OCI-LY3 (cell line): ENCODE measurements around the gene CHEK1.

Source experiments
- H2AFZ ChIP-seq: fragments of 200-600, 300-600 bp; shearing (Covaris generic); 2 replicates; pipeline ENCODE4 v1.6.0; 2014; ENCODE audit warnings: antibody characterized with exemption, low read depth, low read length
- H3K27ac ChIP-seq: fragments of 200-600, 300-600 bp; sonication (generic); 2 replicates; pipeline ENCODE4 v1.5.1; 2014; ENCODE audit warnings: mild to moderate bottlenecking, low read length, moderate library complexity, mixed read lengths
- H3K27me3 ChIP-seq: fragments of 200-600, 300-600 bp; sonication (generic); 2 replicates; pipeline ENCODE4 v1.6.1; 2014; ENCODE audit warnings: low read depth, low read length, mixed read lengths
- H3K36me3 ChIP-seq: fragments of 200-600, 300-600 bp; sonication (generic); replicated peaks from 2 replicates; pipeline ENCODE3; 2014; ENCODE audit warnings: low read depth, low read length, mixed read lengths
- H3K4me1 ChIP-seq: fragments of 300-600, 200-600 bp; sonication (generic); 2 replicates; pipeline ENCODE4 v1.6.1; 2014; ENCODE audit warnings: low read length, mixed read lengths
- H3K4me2 ChIP-seq: fragments of 200-600, 300-600 bp; sonication (generic); 2 replicates; pipeline ENCODE4 v1.6.1; 2014; ENCODE audit warnings: low read length, mixed read lengths
- H3K4me3 ChIP-seq: fragments of 300-600, 200-600 bp; sonication (generic); 2 replicates; pipeline ENCODE4 v1.5.1; 2014; ENCODE audit warnings: antibody characterized with exemption, mild to moderate bottlenecking, low read length, moderate library complexity
- H3K79me2 ChIP-seq: fragments of 300-600, 200-600 bp; shearing (Covaris generic); 2 replicates; pipeline ENCODE4 v1.6.1; 2014; ENCODE audit warnings: mild to moderate bottlenecking, low read length, mixed read lengths
- H3K9ac ChIP-seq: fragments of 300-600, 200-600 bp; shearing (Covaris generic); 2 replicates; pipeline ENCODE4 v1.6.0; 2014; ENCODE audit warnings: mild to moderate bottlenecking, low read length, moderate library complexity
- H3K9me3 ChIP-seq: fragments of 200-600, 300-600 bp; shearing (Covaris generic); 2 replicates; pipeline ENCODE4 v1.6.1; 2014; ENCODE audit warnings: low read length, mixed read lengths; ENCODE audit not compliant: insufficient read depth
- H4K20me1 ChIP-seq: fragments of 200-600, 300-600 bp; sonication (generic); 2 replicates; pipeline ENCODE4 v1.6.1; 2016; ENCODE audit warnings: low read length, mixed read lengths; ENCODE audit not compliant: insufficient read depth
- EZH2phosphoT487 ChIP-seq: fragments of 200-600 bp; shearing (Covaris generic); IDR thresholded peaks from 2 replicates; pipeline ENCODE4 v1.6.1; 2018; ENCODE audit warnings: antibody characterized with exemption, mixed run types, low read depth
- TF ChIP-seq, protein P1 (sequence below): fragments of 200-600, 300-600 bp; sonication (generic); IDR thresholded peaks from 2 replicates; pipeline ENCODE4 v1.5.1; 2014; ENCODE audit warnings: antibody characterized with exemption, low read length, low read depth

Gene CHEK1

DNA sequence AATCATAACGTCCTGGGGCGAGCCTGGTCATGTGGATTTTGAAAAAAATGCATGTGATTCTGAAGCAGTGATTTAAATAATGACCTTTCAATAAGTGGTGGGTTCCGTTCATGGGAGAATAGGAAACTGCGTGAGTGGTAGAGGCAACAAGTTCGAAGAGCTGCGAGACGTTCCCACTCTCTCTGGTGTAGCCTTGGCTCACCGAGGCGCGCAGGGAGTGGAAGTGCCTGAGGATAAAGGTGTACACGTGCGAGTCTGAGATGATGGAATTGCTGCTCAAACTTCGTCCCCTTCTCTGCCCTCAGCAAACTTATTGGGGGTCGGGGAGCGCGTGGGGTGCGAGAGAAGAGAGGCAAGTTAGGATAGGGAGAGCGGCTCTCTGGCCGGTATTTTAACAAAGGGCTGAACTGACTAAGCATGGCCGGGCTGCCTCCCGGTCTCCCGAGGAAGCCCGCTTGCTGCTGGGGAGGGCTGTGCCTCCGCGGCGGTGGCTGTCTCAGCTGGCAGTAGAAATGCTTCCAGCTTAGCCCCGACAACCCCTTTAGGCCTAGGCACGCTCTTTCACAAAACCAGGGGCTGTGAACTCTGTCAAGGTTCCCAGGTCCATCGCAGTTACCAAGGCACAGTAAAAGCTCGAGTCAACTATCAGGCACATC, 33.2 kb upstream of the CHEK1 start:
- peaks cover 47% of the 10 kb centered on the region for H3K4me1 ChIP-seq
- H3K4me3 ChIP-seq = peak overlapping the region; percentile 82
- H3K27ac ChIP-seq = peak overlapping the region; percentile 91
- H3K4me2 ChIP-seq = peak overlapping the region; percentile 86
- peak overlapping the region; percentile 93 for H3K9ac ChIP-seq
- peaks cover 15% of the 10 kb centered on the region for H4K20me1 ChIP-seq
- H3K27me3 ChIP-seq = no peaks in the 10 kb centered on the region
- no peak for TF ChIP-seq EZH2phosphoT487
- TF ChIP-seq, protein P1, sequence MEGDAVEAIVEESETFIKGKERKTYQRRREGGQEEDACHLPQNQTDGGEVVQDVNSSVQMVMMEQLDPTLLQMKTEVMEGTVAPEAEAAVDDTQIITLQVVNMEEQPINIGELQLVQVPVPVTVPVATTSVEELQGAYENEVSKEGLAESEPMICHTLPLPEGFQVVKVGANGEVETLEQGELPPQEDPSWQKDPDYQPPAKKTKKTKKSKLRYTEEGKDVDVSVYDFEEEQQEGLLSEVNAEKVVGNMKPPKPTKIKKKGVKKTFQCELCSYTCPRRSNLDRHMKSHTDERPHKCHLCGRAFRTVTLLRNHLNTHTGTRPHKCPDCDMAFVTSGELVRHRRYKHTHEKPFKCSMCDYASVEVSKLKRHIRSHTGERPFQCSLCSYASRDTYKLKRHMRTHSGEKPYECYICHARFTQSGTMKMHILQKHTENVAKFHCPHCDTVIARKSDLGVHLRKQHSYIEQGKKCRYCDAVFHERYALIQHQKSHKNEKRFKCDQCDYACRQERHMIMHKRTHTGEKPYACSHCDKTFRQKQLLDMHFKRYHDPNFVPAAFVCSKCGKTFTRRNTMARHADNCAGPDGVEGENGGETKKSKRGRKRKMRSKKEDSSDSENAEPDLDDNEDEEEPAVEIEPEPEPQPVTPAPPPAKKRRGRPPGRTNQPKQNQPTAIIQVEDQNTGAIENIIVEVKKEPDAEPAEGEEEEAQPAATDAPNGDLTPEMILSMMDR = no peak
- 0 out of 2 replicates have a peak overlapping the region, but pooled peaks have one; percentile 11 for H2AFZ ChIP-seq
- H3K9me3 ChIP-seq = no peaks in the 10 kb centered on the region
- H3K36me3 ChIP-seq = peaks cover 17% of the 10 kb centered on the region
- peaks cover 52% of the 10 kb centered on the region for H3K79me2 ChIP-seq

DNA sequence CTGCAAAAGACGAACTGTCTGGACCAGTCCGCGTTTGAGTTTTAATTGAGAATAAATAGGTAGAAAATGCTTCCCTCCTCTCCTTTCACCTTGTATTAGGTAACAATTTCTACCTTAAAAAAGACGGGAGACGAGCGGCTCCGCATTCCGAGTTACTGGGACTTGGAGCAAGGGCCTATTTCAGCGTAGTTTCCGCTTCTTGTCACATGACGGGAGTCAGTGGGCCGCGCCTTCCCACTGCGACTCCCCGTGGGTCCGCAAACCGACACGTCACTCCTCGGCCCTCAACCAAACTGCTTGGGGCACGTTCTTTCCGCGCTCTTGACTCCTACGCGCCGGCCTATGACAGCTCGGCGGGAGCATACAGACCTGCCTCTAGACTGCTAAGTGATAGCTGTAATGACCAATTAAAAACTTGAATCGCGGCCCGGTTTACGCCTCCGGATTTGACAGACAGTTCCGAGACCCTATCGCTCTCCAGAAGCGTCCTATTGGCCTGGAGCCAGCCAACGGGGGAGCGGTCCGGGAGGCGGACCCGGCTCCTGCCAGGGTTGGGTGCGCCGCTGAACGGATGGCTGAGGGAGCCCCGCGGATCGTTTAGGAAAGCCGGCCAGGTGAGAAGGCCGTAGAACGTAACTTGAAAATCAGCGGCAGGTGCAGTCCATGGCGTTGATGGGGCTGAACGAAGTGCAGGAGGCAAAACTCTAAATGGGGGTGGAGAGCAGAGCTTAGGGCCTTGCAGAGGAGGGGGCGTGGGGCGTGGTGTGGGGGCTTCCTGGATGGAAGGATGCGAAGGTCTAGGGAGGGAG, 32.5 kb upstream of the CHEK1 start, which contains the start of gene STT3A:
TSS of gene STT3A (plus strand) at position 548 of the 809 bp plus-strand sequence. CDS start 3,064 bp downstream, outside the sequence.
- no peaks in the 10 kb centered on the region for H3K27me3 ChIP-seq
- peak within 1 kb of the TSS; percentile 18; the same call in 1 of the 2 replicates for H2AFZ ChIP-seq
- peak within 1 kb of the TSS; percentile 91 for H3K27ac ChIP-seq
- H3K4me1 ChIP-seq = peaks cover 47% of the 10 kb centered on the region
- peak within 1 kb of the TSS; percentile 94 for H3K4me2 ChIP-seq
- peak within 1 kb of the TSS; percentile 99 for H3K9ac ChIP-seq
- H4K20me1 ChIP-seq = peaks cover 15% of the 10 kb centered on the region
- H3K79me2 ChIP-seq = peaks cover 59% of the 10 kb centered on the region
- H3K36me3 ChIP-seq = peaks cover 24% of the 10 kb centered on the region
- no peaks in the 10 kb centered on the region for H3K9me3 ChIP-seq
- H3K4me3 ChIP-seq = peak within 1 kb of the TSS; percentile 94
- no peak for TF ChIP-seq EZH2phosphoT487
- TF ChIP-seq, protein P1 = no peak

DNA sequence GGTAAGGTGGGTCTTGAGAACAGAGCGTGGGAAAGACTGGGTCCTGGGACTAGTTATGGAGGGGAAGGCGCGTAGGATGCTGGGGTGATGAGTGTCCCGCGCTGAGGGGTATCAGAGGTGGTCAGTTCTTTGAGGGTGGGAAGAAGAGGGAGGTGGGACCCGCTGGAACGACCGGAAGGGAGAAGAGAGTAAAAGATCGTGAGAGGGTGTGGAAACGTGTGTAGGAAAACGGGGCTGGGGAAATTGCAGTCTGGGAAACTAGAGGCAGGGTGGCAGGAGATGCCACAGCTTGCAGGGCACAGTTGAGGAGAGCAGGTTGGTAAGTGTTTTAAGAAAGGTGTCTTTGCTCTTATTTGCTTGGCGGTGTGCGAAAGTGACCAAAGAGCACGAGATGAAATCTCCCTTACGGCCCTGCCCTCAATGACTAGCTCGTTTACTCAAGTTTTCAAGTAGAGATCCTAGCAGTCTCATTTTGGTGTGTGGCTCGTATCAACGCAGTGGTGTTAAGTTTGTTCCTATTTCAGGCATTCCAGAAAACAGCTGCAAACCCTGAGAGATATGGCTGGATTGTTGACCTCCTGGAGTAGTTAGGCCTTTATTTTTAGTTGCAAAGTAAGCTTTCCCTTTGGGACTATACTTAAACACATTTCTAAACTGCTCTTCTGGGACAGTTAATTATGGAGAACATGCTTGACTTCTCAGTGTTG, 31.7 kb upstream of the CHEK1 start:
- Histone ChIP-seq H2AFZ (peak overlapping the region; percentile 18; the same call in 1 of the 2 replicates), H3K4me1 (peaks cover 43% of the 10 kb centered on the region), H3K36me3 (peaks cover 29% of the 10 kb centered on the region), H3K9ac (peak overlapping the region; percentile 99), H3K4me2 (peak overlapping the region; percentile 94), H3K27me3 (no peaks in the 10 kb centered on the region), H3K4me3 (peak overlapping the region; percentile 94), H4K20me1 (peaks cover 15% of the 10 kb centered on the region), H3K27ac (peak overlapping the region; percentile 71), H3K79me2 (peaks cover 65% of the 10 kb centered on the region), H3K9me3 (no peaks in the 10 kb centered on the region)
- TF ChIP-seq, protein P1 = no peak
- TF ChIP-seq EZH2phosphoT487 = no peak
